Smooth muscle cell of the umbilical artery (primary cell): ENCODE measurements around the gene DUT. TPM values are rescaled to one million over a fixed set of nuclear protein-coding genes. Genes with fewer than 3 reads are reported as not detected.

ENCODE experiments used
- total RNA-seq: library from RNA; depleted of rRNA; stranded (reverse); fragments of >200 nt; gene quantifications from 2 replicates; pipeline ENCODE4 v1.2.3, GENCODE V29; 2014

DUT gene
- 39.2 and 54.9 TPM in 2 replicates for total RNA-seq

DNA sequence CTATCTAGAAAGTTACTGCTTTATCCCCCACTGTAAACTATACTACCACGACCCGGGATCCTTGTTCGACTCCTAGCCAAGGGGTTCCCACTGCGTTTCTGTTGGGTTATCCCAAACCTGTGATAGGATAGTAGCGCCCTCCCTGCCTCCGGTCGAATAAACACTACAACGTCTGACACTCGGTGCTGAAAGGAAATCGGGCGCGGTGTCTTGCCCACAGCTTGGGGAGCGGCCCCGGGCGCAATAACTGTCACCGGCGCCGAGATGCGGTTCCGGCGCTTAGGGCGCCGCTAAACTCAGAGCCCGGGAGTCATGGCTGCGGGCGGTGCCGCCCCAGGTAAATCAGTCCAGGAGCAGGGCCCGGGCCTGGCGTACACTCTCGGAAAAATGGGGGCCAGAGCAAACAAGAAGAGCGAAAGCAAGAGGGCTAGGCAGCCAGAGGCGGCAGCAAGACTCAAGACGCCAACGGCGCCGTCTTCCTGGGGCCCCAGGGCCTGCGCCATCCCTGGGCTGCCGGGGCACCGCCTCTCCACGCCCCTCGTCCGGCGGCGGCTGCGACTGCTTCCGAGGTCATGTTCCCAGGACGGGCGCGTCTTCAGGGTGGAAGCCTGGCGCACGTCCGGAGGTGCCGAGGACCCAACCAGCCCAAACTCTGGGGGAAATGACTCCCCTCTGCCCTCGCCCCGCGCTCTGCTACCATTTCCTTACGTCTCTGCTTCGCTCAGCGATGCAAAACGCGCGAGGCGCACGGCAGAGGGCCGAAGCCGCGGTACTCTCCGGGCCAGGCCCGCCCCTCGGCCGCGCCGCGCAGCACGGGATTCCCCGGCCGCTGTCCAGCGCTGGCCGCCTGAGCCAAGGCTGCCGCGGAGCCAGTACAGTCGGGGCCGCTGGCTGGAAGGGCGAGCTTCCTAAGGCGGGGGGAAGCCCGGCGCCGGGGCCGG, at the start of gene DUT:
DUT (plus strand) TSS at position 575 of the 941 bp plus-strand sequence; CDS start at position 662, 87 bp downstream.

Other genes with a start within 250 kb of the DUT start
- not detected in 2 replicates for gene SLC24A5, start 210.4 kb upstream of the DUT start, total RNA-seq
- 3.3 and 9.1 TPM in 2 replicates for gene MYEF2, start 153.1 kb upstream of the DUT start, total RNA-seq
- gene CTXN2, start 139.8 kb upstream of the DUT start, total RNA-seq = not detected in 2 replicates
- gene SLC12A1, start 125.1 kb upstream of the DUT start, total RNA-seq = not detected in 2 replicates